HG02852 (cell line): Measurements from ENCODE around the gene DCLK3.

Source experiments
- ATAC-seq: cut with Tn5 transposase; IDR thresholded peaks from one replicate; pipeline ENCODE4 v1.9.1; 2021; ENCODE audit warnings: mild to moderate bottlenecking, moderate library complexity; ENCODE audit not compliant: unreplicated experiment

DCLK3 gene

DNA sequence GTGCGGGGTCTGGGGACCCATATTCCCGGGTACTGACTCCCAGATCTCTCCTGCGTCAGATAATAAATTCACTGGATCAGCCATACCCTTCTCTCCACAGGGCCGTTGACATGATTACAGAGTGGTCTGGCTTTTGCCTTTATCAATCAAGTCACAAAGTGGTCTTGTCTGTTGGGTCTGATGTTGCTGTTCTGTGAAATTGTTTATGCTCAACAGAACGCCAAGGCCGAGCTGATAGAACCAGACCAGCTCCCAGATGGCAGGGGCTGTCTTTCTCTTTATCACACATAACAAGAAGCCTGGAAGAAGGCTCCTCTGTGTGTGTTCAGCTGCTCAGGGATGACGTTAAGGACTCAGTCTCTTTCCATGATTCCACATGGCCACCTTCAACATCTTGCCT is 751 bp upstream of the DCLK3 start:
- no peak for ATAC-seq

DNA sequence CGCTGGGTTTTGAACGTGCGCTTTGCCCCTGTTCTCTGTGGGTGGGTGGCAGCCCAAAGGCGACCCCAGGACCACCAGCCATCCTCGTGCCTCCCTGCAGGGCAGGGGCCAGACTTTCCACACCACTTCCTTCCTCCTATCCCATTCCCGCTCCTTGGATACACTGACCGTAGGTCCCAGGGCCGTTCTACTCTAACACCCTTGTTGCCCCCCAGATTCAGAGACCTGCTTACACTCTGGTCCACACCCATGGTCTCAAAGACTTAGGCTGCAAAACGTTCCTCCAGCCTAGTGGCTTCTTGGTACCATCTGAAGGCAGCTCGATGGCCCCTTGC is 318 bp upstream of the DCLK3 start:
- ATAC-seq = no peak

DNA sequence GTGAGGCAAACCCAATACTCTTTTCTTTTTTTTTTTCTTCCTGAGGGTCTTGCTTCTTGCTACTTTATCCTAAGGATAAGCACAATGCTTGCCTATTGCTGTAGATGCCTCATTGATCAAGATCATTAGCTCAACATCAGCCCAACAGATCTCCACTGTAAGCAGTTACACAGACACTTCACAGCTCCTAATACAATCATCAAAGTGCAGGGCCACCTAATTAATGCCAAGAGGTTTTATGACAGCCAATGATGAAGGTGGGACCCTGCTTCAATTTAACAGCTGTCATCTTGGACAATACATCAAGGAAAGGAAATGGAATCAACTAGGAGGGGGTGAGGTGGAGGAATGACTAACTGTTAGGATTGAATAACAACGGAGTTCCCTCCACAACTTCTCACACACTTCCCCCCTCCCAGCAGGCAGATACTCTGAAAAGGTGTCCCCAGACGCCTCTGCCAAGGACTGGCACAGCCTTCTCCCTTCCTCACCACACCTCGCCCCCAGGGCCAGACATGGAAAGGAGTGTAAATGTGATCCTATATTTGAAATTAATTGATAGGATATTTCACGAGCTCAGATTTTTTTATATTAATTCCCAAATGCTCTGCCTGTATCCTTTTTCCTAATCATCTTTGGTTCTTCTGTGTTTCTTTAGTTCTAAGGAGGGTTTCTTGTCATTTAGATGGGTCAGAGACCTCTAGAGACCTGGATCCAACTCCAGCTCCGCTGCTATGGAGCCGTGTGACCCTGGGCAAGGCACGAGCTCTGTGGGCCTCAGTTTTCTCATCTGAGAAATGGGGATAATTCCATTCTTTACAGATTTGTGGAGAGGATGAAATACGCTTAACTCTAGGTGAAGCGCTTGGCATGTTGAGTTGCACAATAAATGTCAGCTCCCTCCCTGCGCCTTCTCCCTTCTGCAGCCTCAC is 1.2 kb downstream of the DCLK3 start:
- ATAC-seq = no peak

DNA sequence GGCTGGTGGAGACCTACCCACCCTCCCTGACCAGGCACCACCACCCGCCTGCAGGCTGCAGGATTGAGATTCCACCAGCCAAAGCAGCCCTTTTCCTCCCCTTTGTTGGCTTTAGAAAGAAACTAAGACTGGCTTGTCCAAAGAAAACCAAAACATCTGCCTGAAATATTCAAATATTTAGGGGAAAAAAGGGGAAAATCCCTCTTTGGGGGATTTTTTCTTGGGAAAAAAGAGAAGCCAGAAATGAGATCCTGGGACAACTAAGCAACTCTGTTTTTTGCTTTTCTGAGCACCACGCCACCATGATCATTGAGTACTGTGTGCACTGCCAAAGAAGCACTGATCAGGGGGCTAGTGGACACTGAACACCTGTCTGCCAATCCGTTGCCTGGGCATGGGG is 2.6 kb downstream of the DCLK3 start:
- no peak for ATAC-seq

DNA sequence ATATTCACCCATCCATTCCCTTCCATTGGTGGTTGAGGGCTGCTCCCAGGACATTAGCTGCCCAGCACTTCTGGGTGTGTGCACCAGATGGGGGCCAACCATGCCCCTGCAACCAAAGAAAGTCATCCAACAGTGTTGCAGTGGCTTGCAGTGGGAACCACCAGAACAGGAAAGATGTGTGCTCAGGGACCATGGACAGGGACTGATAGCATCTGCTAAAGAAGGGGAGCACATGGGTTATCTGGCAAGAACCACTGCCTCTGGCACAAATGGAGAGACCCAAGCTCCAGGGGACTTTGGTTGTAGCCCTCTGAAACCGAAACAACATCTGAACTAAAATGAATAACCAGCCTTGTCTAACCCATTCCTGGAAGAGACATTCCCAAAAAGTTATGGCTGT is 8.1 kb downstream of the DCLK3 start:
- no peak for ATAC-seq

DNA sequence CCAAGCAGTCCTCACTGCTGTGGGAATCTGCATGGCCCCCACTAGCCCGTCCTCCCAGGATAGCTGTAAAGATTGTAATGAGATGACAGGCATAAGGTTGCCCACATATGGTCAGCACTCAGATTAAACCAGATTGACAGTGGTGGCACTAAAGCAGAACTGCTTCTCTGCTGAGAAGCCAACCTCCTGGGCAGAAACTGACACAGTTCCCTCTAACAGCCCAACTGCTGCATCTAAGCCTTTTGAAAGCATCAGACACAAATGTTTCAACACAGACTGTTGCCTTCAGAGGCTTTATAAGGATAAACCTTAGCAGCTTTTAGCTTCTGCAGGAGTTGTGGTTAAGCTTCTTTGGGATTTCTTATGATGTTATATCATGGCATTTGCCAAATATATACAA is 13.0 kb downstream of the DCLK3 start:
- ATAC-seq = no peak

DNA sequence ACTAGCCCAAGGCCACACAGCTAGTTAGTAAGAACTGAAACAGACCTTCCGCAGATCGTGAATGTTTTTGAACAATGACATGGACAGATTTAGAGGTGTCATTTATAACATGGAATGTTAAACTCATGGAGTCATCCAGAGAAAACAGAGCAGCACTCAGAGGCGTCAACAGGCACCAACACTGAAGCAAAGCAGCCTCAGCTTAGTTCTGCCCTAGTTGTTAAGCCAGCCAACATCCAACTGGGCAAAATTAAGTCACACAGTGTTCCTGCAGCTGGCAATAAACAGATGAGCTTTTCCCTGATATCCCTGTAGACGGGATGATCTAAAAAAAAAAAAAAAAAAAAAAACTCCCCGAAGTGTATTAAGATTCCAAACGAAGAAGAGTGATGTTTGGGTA is 13.6 kb downstream of the DCLK3 start:
- ATAC-seq = no peak

DNA sequence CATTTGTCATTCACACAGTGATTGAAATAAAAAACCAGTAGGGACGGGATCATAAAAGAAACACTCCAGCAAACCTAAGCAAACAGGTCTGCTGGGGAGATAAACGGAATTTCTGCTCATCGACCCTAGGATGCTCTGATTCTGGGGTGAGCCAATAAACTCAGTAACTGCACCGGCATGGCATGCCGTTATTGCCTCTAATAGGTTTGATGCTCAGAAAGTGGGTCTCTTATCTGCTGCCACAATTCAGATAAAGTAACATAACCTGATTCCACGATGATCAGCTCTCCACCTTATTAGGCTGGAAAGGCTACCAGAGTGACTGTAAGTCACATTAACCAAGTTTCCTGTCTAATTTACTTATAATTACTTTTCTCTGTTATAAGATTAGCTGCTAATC is 19.6 kb downstream of the DCLK3 start:
- no peak for ATAC-seq

DNA sequence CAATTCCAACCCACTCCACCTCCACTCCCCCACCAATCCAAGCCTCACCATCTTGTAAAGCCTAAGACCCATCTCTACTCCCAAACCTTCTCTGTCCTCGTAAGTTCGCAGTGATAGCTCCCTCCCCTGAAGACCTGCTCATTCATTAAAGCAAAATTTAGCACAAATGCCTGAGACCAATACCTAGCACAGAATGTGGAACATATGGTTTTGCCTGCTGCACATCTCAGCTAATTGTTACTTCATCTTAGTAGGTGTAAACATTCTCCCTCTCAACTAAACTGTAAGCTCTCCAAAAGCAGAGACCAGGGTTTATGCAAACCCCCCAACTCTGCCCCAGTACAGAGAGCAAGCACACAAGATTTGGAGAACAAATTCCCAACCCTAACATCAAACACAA is 20.5 kb downstream of the DCLK3 start:
- no peak for ATAC-seq

DNA sequence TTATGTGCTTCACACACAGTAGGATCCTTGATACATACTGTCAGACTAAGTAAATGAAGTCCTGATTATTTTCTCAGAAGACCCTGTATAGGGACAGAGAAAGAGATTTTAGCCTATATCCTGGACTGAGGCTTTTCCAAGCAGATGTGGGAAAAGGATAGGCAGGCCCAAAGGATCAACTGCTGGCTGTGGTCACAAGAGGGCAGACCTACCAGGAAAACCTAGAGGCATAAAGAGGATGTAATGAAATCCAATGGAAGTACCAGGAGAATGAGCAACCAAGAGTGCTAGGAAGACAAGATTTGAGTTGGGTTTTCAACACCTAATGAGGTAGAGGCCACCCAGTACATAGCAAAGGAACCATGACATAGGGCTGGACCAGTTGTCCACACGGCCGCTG is 23.1 kb downstream of the DCLK3 start:
- no peak for ATAC-seq

DNA sequence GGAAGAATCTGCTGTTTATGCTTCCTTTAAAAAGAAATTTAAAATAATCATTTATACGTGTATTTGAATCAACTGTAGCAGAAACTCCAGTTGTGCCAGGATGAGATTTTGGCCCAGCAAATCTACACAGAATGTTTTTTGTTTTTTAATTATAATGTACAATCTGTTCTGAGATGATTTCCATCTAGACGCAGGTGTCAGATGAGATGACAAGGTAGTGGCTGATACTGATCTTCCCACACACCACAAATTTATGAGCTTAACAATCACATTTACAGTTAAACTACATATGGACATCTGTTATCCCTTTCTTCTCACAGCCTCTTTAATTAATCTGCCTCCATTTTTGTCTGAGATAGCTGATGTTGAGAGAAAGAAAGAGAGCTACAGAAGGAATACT is 23.6 kb downstream of the DCLK3 start:
- ATAC-seq = no peak

DNA sequence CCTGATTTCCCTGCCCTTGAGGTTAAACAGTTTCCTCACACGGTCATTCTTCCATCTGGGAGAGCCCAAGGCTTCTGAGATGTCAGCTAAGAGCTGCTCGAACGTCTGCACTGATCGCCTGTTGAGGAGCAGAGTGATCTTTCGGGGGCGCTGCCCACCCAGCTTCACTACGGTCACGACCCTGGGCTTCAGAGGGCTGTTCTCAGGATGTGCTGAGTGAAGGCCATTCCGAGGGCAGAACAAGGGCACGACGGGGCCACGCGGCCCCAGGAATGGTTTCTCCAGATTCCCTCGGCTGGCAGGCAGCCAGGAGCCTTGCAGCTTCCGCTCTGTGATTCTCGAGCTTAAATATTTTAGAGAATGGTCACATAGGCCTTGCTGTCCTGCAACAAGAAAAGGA is 25.7 kb downstream of the DCLK3 start:
- no peak for ATAC-seq

DNA sequence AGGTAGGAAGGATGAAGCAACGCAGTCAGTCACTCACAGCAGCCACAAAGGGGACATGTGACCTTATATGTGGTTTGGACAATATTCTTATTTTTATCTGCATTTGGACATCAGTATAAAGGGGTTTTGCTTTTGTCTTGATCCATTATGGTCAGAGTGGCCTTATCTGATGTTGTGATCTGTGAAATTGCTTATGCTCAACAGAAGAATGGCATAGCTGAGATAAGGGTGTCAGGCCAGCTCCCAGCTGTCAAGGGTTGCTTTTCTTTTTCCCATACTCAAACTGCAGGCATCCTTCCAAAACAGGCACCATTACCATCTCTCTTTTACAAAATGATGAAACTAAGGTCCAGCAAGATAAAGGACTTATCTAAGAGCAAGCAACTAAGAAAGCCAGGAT is 28.1 kb downstream of the DCLK3 start:
- ATAC-seq = no peak

DNA sequence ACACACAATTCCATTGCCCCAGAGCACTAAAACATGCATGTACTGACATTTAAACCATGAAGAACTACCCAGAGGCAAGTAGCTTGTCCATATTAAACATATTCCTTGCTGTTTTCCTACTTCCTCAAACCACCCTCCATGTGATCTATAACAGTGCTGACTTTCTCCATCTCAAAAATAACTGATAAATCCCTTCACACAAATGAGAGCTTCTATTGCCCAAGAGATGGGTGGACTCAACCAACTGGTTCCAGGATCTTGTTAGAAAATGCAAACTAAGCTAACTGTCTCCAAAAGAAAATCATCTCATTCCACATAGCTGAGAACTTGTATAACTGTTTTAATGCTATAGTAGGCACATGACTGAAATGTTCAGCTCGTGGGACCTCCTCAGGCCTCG is 29.6 kb downstream of the DCLK3 start:
- no peak for ATAC-seq

DNA sequence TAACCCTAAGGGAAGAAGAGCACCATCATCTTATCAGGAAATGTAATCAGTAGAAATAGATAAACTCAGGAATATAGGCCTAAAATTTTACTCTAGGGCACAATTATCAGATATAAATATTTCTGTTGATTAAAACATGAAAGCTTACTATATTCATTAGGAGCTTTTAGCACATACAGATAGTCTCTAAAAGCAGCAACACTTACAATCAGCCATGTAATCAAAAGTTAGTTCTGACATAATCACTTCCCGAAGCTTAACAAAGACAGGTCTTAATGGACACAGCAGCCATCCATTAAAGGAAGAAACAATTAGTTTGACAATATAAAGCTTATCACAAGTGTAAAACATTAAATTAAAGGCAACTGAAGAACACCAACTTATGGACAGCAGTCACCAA is 30.6 kb downstream of the DCLK3 start:
- ATAC-seq = no peak

DNA sequence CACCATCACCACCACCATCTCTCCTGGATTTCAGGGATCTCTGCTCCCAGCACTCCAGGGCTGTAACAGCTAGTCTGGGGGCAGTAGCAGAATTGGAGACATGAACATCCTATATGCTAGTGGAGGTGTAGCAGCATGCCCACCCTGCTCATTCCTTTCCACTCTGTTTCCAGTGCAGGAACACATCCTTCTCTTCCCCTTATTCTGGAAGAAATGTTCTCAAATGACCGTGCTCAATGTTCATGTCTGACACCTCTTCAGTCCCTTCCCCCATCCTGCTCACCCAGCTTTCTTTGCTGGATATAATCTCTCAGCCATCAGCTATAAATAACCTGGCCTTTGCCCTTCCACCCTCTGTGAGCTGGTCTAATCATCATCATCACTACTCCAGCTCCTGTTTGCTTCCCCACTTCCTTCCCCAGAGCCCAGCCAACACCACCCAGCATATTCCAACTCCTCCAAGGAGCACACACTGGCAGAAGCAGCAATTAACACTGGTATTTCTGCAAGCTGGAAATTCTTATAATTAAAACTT is 31.1 kb downstream of the DCLK3 start:
- ATAC-seq = no peak

DNA sequence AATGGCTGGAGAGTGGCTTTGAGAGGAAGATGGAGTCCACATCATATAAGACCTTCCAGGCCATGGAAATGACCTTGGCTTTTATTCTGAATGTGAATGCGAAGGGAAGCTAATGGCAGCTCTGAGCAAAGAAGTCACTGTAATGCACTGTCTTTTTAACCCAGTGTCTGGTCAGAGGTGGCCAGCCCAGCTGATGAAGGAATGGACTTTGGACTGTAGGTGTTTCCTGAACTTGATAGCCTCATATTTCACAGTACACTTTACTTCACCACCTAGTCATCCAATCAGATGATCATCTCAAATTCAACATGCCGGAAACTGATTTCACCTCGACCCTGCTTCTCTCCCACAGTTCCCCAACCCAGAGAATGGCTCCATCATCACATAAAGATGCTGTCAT is 33.4 kb downstream of the DCLK3 start:
- ATAC-seq = no peak

DNA sequence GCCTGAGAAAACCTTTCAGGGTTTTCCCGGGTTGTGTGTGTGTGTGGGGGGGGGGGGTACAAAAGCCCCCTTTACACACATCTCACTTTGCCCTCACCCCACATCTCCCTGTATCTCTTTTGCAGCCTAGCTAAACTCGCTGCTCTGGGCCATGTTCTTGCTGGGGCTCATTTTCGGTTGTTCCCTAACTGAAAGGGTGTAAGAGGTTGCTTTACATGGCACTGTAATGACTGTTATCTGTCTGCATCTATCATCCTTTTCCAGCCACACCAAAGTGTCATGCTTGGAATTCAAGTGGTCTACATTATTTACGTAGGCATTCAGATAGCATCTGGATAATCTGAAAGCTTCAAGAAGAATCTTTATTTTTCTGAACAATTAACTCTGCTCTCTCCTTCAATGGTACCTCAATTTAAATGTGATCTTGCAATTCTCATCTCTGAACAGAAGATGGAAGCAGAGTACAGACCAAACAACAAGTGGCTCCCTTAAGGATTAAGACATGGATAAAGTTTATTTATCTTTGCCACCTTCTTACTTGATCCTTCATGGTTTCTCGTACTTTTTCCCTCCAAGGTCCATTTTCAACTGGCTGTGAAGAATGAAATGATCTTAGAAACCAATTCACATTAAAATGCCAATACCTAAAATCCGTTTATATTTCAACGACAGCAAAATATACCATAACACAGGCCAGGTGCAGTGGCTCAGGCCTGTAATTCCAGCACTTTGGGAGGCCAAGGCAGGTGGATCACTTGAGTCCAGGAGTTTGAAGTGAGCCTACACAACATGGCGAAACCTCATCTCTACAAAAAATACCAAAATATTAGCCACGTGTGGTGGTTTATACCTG is 34.9 kb downstream of the DCLK3 start:
- ATAC-seq = peak; percentile 52

DNA sequence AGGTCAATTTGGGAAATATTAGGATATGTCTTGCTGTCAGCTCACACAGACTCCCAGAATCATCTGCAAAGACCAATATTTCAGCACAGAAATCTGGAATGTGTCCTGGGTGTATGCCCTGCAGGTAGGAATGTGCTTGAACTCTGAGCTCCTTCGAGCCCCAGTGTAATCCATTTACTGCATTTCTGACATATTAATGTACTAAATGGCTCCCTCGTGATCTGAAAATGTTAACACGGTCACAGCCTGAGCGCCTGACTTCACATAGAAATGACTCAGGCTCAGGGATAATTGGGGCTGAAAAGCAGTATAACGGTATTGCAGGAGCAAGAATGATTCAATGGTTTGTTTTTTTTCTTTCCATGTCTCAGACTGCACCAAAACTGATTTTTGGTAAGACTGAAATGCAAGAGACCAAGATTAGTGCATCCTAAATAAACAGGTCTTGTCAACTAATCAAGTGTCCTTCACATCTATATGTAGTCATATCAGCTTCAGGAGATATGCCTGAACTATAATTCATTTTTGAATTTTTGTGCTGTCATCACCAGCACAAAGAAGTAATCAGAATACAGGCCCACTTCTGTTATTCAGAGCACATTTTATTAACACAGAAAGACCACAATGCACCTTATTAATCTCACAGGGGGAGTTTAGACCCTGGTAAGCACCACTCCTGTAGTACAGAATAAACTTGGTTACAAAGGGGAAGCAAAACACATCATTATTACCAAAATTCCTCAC is 49.8 kb downstream of the DCLK3 start:
- no peak for ATAC-seq

DNA sequence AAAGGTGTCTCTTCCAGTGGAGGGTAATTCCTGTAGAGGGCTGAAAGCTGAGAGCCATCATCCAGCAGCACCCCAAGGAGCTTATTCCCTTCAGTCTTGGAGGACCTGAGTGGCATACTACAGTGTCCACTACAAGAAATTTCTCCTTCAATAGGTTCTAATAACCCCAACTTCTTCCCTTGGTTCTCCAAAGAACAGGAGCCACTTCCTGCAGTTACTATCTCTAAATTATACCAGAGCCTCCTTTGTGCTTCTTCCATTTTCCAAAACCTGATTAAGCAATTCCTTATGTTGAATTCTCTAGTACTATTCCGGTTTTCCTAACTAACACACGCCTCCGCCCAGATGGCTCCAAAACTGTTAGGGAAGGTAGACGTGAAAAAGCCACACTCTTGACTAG is 50.4 kb downstream of the DCLK3 start:
- ATAC-seq = no peak

DNA sequence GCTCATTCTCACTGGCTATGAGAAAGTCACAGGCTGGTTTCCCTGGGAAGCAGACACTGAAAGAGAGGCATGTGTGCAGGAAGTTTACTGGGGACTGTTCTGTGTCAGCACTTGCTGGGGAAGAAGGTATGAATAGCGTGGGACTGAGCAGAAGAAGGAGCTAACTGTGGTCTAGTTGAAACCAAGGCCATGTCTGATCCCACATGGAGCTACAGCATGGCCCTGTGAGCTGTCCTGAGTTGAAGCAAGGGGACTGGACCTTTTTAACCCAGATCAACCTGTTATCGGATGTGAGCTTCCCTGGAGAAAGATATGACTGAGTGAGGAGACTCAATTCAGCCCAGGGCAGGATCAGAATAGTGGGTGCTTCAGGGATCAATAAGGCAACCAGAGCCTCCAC is 53.7 kb downstream of the DCLK3 start:
- ATAC-seq = no peak
